ENCODE measurements around the gene THADA.
"Not testable (repeated sequence)": the region's sequence is repeated elsewhere in the genome, so short reads cannot be mapped to it uniquely, and the experiment has no call there.

THADA gene

DNA sequence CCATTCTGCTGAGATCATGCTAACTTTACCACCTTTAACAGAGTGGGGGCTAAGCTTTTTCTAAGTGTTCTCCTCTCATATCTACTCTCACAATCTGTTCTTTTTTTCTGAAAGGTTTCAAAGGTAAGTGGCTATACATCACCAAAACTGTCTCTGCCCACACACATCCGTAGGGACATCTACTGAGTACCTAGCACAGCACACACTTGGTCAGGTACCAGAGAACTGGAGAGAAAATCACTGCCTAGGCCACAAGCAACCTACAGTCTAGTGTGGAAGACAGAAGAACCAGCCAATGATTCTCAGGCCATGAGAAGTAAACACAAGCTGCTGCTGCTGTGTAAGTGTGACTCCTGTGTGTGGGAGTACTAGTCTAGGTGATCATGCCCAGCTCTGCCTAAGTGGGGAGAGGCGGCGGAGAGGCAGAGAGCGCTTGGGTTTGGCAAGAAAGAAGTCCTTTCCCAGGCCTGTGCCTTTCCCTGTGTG, 193.3 kb downstream of the THADA start:
- DNase-seq: no peak

DNA sequence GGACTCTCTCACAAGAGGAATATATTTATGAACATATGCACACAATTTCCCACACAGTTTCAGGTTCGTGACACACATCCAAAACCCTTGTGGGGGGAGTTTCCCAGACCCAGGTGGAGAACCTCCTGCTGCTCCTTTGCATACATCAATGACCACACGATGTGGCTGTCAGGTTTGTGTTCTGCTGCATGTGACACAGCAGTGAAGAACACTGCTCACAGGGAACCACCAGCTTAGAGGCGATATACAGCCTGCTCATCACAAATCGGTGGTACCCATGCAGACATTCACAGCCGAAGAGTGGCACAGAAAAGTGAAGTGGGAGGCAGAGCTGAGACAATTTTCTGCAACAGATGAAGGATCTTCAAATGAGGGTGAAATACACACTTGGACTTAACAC, 193.8 kb downstream of the THADA start:
- DNase-seq: no peak

DNA sequence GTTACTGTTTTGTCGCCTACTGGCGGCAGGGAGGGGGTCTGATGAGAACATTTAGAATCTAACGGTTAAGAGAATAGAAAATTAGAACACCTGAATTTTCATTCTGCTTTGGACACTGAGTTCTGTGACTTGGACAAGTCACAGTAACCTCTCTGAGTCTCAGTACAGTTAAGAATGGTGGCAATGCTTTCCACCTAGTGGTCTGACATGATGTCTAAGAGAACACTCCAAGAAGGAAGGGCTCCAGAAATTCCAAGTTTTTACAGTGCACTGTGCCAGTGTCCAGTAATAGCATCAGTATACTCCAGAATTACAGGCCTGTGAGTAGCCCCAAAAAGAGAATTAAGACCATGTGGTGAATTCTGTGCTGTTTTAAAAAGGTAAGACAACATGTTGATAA, 195.3 kb downstream of the THADA start:
- DNase-seq: no peak

DNA sequence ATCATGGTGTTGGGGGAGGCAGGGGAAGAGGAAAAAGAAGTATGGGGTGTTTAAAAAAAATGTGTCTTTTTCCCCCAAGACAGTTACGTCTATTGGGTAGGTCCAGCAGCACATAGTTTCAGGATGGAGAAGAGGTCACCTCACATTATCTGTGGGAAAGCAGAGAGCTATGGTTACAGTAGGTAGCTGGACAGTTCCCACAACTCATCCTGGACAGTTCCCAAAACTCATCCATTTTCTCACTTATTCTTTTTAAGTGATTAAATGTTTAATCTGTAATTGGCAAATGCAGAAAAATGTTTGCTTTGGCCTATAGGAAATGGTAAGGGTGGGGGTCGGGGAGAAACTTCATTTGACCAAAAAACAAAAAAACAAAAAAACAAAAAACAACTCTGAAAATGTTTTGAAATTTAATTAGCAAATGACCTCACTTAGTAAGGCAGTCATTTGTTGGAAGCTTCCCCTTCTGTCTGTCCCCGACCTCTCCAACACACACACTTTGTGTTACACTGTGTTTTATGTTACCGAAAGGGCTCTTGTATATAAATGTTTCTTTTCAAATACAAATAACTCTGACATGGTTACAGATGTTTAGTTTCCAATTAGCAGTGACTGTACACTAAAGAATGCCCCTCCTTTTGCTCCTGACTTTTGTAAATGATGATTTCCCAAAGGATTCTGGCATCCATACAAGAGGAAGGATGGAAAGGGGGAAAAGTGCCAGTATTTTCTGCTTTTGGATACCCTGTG, 196.1 kb downstream of the THADA start:
- DNase-seq: no peak

DNA sequence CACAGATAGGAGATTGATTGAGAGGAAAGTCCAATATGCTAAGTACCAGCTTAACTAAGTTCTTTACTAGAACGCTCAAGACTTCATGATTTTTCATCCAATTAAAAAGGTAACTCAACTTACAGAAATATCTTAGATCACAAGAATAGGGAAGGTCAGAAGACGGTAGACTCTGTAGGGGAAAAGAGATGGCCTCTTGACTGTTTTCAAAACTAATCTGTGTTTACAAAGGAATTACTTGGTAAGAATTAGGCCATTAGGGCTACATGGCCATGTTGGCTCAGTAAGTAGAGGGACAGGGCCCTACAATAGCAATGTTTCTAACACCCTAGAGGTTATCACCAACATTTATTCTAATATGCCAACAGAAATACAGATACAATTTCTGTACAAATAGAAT, 196.7 kb downstream of the THADA start:
- DNase-seq: no peak

GRCh38 chr2:43397821-43398220, 198.0 kb downstream of the THADA start:
- DNase-seq: no peak

DNA sequence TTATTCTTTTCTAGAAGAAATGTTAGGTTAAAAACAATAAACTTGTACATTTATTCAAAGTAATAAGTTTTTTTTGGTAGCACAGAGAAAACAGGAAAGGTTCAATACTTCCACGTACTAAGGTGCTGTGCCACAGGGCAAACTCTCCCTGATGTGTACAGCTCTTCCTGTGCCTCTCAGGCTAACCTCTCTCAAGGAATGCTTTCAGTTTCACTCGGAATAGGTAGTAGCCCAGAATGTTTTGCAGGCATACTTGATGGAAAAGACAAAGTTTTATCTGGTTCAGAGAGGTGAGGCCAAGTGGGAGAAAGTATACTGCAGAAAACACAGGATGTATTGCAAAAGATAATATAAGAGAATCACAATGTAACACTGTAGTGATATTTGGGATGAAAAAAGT, 198.4 kb downstream of the THADA start:
- no peak for DNase-seq

GRCh38 chr2:43396344-43396743, 199.5 kb downstream of the THADA start:
- not testable (repeated sequence) for DNase-seq

- no peak for DNase-seq
Measured at GRCh38 chr2:43393918-43394317, 201.9 kb downstream of the THADA start.

GRCh38 chr2:43391878-43392215, 204.0 kb downstream of the THADA start:
- DNase-seq: no peak

DNA sequence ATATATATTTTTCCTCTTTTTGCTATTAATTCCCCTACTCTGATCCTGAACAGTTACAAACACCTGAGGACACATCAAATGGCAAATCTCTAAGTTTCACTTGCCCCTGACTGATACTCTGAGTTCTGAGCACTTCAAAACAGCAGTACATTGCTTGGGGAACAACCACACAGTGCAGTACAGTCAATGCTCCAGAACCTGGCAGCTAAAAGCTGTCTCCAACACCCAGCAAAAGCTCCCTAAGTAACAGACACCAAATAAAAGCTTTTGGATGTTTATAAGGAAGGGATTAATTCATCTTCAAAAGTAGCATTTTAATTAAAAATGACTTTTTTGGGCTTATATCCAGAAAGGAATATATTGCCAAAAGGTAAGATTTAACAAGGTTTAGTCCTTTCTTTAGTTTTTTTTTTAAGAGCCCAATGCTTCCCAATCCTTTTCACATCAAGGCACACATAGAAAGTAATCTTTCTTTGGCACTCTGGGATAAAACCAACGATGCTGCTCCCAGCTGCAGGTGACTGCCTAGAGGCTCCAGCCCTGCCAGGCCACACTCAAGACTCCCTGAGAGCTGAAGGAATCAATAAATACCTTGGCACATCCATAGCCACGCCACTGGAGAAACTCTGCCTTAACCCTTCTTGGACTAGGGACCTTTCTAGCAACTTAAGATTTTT, 204.5 kb downstream of the THADA start:
- DNase-seq: no peak

DNA sequence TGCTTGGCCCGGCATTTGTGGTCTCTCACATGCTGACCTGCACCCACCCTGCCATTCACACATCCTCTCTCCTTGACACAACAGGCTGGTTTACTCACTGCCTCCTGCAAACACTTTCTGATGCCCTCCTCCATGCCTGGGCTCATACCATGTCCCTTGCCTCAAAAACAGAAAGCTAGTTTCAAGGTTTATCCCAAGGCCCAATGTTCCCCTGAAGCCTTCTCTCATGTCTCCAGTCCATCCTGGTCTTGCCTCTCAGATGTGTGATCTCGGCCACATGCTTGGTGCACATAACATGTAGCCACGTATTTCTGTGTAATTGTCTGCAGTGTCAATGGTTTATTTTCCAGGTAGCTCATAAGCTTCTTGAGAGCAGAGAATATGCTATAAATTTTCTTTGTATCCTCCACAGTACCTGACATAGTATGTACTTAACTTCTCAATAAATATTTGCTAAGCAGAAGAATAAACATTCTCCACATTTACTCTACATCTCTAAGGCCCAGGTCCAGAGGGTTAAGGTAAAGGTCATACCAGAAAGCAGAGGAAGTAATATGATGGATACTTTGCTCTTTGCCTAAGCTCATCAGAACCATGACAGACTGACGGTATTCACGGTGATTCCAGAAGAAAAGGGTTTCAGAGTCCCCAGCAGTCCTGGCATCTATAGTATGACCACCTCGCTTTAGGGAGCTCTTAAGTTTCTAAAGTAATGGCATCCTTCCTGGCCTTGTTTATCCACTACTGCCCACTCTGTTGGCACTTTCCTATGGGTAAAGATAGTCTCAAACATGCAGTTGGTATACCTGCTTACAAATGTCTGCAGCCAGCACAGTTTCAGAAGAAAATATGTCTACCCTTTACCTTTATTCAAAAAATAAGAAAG, 206.0 kb downstream of the THADA start:
- DNase-seq: no peak

DNA sequence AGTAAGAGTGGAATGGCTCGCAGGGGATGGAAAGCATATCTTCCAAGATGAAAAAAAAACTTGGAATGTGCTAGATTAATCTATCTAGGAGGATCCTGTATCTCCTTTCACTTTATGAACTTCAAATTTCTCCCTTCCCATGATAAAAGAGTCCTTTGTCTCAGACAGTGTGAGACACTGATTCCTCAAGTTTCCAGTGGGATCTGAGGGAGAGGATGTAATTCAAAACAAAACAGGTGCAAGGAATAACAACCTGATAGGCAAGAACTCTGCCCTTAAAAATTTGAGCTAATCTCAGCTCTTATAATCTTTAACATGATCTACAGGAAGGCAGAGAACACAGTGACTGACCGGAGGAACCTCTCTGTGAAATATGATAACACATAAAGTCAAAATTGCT, 207.5 kb downstream of the THADA start:
- no peak for DNase-seq

DNA sequence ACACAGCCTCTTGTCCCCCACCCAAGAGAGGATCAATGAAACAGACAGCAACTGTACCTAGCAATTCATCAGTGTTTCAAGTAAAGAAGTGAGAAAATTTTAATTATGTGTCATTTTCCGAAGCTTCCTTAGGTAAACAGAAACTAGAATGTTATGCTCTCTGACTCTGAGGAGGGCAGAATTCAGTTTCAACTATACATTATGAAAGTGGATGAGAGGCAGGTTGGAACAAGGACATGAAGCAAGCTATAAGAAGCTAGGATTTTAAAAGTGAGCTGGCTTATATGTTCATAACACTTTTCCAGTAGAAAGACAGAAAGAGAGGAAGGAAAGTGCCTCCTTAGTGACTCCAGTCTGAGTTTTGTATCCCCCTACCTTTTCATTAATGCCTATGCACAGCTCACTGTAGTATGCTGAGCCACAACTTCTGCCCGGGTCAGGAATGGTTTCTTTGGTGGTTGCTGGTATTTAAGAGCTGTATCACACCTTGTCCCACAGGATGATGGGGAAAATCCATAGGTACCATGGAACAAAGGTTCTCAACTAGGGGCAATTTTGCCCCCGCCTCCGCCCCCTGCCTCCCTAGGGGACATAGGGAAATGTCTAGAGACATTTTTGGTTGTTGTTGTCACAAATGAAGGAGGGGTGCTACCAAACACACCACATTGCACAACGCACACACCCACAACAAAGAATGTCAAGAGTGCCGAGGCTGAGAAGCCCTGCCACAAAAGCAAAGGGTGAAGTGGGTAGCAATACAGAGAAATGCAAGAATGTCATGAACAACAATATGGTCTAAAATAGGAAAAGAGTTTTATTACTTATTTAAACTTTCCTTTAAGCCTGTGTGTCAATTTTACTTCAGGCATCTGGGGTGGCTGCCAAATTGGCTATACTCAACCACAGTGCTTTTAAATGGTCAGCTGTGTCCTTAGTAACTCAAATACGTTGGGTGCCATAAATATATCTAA, 208.5 kb downstream of the THADA start:
- DNase-seq: no peak

DNA sequence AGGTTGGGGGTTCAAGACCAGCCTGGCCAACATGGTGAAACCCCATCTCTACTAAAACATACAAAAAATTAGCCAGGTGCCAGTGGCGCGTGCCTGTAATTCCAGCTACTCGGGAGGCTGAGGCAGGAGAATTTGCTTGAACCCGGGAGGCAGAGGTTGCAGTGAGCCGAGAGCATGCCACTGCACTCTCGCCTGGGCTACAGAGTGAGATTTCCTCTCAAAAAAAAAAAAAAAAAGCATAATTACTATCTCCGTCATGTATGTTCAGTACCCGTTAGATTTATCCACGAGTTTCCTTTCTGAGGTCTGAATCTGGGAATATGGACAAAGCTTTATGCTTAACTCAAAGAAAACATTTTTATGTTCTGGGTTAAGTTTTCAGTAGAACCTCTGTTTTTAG, 209.2 kb downstream of the THADA start:
- not testable (repeated sequence) for DNase-seq

DNA sequence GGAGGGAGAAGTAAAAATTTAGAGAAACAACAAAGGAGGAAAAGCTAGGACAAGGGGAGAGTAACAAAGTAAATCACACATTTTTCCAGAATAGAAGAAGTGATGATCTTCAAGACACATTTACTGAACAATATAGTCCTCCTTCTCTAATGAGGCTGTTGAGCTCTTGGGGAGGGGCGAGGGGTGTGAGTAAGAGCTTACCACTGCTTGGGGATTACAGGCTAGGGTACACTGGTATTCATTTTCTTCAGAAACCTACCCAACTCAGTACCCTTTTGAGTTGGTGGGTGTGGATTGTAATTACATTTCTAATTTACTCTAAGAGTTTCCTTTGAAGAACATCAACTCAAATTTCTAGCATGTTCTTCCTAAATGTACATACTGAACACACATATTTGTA, 211.7 kb downstream of the THADA start:
- DNase-seq: no peak

DNA sequence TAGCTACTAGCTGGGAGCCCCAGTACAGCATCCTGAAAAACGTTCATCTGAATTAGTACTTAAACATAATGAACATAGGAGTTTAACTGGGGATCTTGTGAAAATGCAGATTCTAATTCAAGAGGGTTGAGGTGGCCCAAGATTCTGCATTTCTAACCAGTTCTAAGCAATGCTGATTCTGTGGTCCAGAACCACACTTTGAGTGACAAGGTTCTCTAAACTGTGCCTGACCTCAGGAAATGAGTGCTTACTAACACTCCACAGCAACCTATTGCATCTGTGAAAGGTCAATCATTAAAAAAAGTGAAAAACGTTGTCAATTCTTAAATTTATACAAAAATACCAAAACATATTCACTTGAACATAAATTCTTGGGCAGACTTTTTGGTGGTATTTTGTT, 212.3 kb downstream of the THADA start:
- no peak for DNase-seq

DNA sequence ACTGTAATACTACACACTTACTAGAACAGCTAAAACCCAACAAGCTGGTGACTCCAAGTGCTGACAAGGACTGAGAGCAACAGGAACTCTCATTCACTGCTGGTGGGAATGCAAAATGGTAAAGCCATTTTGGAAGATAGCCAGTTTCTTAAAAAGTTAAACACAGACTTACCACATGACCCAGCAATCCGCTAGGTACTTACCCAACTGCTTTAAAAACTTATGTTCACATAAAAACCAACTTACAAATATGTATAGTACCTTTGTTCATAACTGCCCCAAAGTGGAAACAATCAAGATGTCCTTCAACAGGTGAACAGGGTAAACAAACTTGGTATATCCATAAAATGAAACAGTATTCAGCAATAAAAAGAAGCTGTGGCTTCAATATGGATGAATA, 216.3 kb downstream of the THADA start:
- DNase-seq: no peak

DNA sequence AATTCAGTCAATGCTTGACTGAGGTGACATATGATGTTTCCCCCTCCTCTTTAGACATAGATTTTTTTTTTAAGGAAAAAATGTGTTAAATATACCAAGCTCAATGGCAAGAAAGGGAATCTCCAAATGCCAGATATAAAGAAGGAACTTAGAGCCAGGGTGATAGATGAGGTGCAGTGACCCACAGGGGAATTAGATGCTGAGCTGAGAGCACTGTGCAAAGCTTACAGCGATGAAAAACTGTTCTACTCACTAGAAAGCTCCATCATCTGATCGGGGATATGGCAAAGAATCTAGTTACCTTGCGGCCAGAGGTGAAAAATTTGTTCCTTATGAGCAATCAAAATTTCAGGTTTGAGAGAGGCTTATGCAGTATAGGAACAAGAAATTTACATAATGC, 218.5 kb downstream of the THADA start:
- no peak for DNase-seq

DNA sequence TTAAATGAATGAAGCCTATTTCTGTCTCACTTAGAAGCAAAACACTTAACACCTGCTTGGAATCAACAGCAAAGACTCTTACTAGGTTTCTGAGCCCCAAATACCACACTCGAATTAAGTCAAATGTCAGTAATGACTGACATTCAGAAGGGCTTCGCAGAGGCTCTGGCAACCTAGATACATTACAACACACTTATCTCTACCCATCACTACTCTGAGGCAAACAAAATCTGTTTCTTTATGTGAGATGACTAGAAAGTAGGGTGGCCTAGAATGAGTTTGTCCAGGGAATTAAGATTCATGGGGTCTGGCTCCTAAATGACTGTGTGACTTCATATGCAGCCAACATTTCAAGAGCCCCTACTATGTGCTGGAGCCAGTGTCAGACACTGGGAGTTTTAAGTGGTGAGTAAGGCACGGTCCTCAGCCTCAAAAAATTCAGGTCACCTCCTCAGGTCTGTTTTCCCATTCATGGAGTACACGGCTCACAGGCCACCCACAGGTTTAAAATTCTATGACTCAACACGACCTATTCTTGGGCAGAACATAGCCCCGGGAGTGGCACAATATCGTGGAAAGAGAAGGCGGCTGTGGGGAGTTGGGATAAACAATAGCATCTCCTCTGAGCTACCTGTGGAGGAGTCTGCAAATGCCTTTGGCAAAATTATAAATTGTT, 219.2 kb downstream of the THADA start:
- DNase-seq: no peak

- DNase-seq: no peak
Measured at GRCh38 chr2:43375746-43376522, 219.9 kb downstream of the THADA start.
